ENCODE data around the gene TLR8.

DNA sequence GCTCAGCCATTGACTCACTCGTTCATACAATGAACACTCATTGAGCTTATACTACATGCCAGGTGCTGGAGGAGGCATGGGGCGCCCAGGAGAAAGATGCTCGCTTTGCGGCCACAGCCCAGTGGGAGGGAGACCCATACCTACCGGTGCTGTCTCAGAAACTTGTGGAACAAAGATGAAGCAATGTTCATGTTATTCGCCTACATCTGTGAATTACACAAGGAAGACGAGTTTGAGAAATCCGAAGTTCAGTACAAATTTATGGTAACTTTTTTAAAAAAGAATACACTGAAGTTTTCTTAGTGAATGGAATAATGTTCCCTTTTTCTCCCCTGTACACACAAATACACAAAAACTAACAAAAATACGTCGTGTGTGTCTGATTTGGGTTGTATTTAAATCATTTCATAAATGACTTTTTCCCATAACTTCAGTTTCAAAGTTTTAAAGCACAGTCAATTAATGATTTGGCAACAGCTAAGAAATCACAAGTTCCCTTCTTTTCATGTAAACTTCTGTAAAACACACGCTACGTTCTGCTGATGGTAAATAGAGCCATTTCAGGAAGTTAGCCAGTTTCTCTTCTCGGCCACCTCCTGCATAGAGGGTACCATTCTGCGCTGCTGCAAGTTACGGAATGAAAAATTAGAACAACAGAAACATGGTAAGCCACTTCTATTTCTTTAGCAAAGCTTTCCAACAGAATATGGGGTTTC is at the start of gene TLR8:
- TF ChIP-seq POLR2A (IDR thresholded peaks at IDR 0.05) (no peak), EP300 (IDR thresholded peaks at IDR 0.05) (no peak), CTCF (IDR thresholded peaks at IDR 0.05) (no peak)

Measured in tibial nerve (tissue), 4 donors.